ENCODE measurements around the gene PPP1R13B.
"Not testable (repeated sequence)": the region's sequence is repeated elsewhere in the genome, so short reads cannot be mapped to it uniquely, and the experiment has no call there.

PPP1R13B gene

GRCh38 chr14:103858063-103858781 is 10.8 kb upstream of the PPP1R13B start:
- DNase-seq = no peak

GRCh38 chr14:103857256-103857655 is 9.9 kb upstream of the PPP1R13B start:
- DNase-seq = no peak

- DNase-seq = no peak
These were observed 9.2 kb upstream of the PPP1R13B start for GRCh38 chr14:103856607-103857006.

- DNase-seq = no peak
These were observed 8.7 kb upstream of the PPP1R13B start for GRCh38 chr14:103856105-103856504.

GRCh38 chr14:103855734-103856095 is 8.3 kb upstream of the PPP1R13B start:
- DNase-seq = no peak

GRCh38 chr14:103854822-103855733 is 7.7 kb upstream of the PPP1R13B start:
- DNase-seq = no peak

- DNase-seq = no peak
These were observed 6.8 kb upstream of the PPP1R13B start for GRCh38 chr14:103854017-103854808.

- no peak for DNase-seq
These were observed 1.9 kb upstream of the PPP1R13B start for GRCh38 chr14:103849151-103849886.

GRCh38 chr14:103848175-103849077 is 1.1 kb upstream of the PPP1R13B start:
- DNase-seq = no peak

- peak; percentile 36 for DNase-seq
These were observed 578 bp downstream of the PPP1R13B start for GRCh38 chr14:103846543-103847450.

- DNase-seq = no peak
These were observed 1.3 kb downstream of the PPP1R13B start for GRCh38 chr14:103846097-103846496.

- no peak for DNase-seq
These were observed 2.0 kb downstream of the PPP1R13B start for GRCh38 chr14:103845327-103845726.

GRCh38 chr14:103841265-103841664 is 6.1 kb downstream of the PPP1R13B start:
- not testable (repeated sequence) for DNase-seq

- DNase-seq = no peak
These were observed 7.4 kb downstream of the PPP1R13B start for GRCh38 chr14:103840014-103840413.

- no peak for DNase-seq
These were observed 7.8 kb downstream of the PPP1R13B start for GRCh38 chr14:103839579-103839978.

GRCh38 chr14:103838117-103838516 is 9.3 kb downstream of the PPP1R13B start:
- DNase-seq = no peak

GRCh38 chr14:103836976-103837725 is 10.2 kb downstream of the PPP1R13B start:
- no peak for DNase-seq

- DNase-seq = no peak
These were observed 12.4 kb downstream of the PPP1R13B start for GRCh38 chr14:103834956-103835355.

- DNase-seq = no peak
These were observed 13.7 kb downstream of the PPP1R13B start for GRCh38 chr14:103833711-103834110.

- DNase-seq = no peak
These were observed 15.3 kb downstream of the PPP1R13B start for GRCh38 chr14:103832046-103832445.

Data from CD4-positive, alpha-beta T cell treated with Interleukin-21 for 1 hour (primary cell).